SK-N-MC (cell line): ENCODE data around the gene ITIH3.

Experiments used
- EZH2 ChIP-seq: fragments of 200-600 bp; sonication (generic); IDR thresholded peaks from one replicate; pipeline ENCODE4 v1.6.1; 2017; ENCODE audit warnings: antibody characterized with exemption
- FOXP2 ChIP-seq: optimal IDR thresholded peaks from 2 replicates; pipeline ENCODE3; 2011; ENCODE audit warnings: mild to moderate bottlenecking, moderate library complexity; ENCODE audit not compliant: insufficient read depth; ENCODE audit errors: extremely low read length, control extremely low read depth
- POLR2AphosphoS5 ChIP-seq: IDR thresholded peaks from 2 replicates; pipeline ENCODE4 v1.6.1; 2012; ENCODE audit warnings: mild to moderate bottlenecking, low read depth, low read length, borderline replicate concordance

DNA sequence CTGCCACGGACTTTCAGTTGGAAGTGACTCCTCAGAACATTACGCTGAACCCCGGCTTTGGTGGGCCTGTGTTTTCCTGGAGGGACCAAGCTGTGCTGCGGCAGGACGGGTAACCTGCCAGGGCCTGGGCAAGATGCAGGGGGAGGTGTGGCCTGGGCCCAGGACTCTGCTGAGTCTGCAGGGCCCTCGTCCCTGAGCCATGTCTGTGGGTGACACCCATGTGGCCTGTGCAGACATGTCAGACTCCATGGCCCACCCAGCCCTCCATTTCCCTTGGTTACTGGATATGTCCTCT, 4.9 kb upstream of the ITIH3 start:
- TF ChIP-seq POLR2AphosphoS5 = no peak
- no peak for TF ChIP-seq EZH2
- no peak for TF ChIP-seq FOXP2
